ENCODE results near the gene INVS. TPM values are rescaled to one million over a fixed set of nuclear protein-coding genes. Genes with fewer than 3 reads are reported as not detected.

The INVS gene
- total and polyA plus RNA-seq, 2 of the 13 experiments (the other 11 are each of a cell fraction or from before 2014, with no cell fraction given): 11.3 to 16.3 TPM

- TF ChIP-seq U2AF2 (IDR thresholded peaks at IDR 0.05; ENCODE audit: low read depth, low read length) (no peak), E2F1 (CRISPR knock-in tag; IDR thresholded peaks at IDR 0.05) (no peak), ZNF160 (CRISPR knock-in tag; IDR thresholded peaks at IDR 0.05) (peak; percentile 48; the same call in 1 of the 2 replicates), POLR2G (IDR thresholded peaks at IDR 0.05; ENCODE audit: low read depth, low read length) (peak; percentile 80), HOXA7 (CRISPR knock-in tag; IDR thresholded peaks at IDR 0.05) (no peak), NFYC (CRISPR knock-in tag; IDR thresholded peaks at IDR 0.05) (peak; percentile 67), ZNF563 (CRISPR knock-in tag; IDR thresholded peaks at IDR 0.05) (0 out of 2 replicates have a peak, but pooled peaks have one; percentile 33), ZNF740 (CRISPR knock-in tag; IDR thresholded peaks at IDR 0.05) (no peak), MAZ (IDR thresholded peaks at IDR 0.05; ENCODE audit: borderline replicate concordance, low read depth, low read length) (no peak), MAZ (CRISPR knock-in tag; IDR thresholded peaks at IDR 0.05; ENCODE audit: low read depth) (no peak; the same call in 1 of the 2 replicates), ZNF225 (CRISPR knock-in tag; IDR thresholded peaks at IDR 0.05) (no peak), TFDP1 (CRISPR knock-in tag; IDR thresholded peaks at IDR 0.05; ENCODE audit: borderline replicate concordance) (no peak), ZNF263 (CRISPR knock-in tag; IDR thresholded peaks at IDR 0.05) (peak; percentile 36; the same call in 1 of the 2 replicates), TMF1 (CRISPR knock-in tag; IDR thresholded peaks at IDR 0.05; ENCODE audit: low read depth) (peak; percentile 27; the same call in 1 of the 2 replicates), RAD21 (CRISPR knock-in tag; IDR thresholded peaks at IDR 0.05) (0 out of 2 replicates have a peak, but pooled peaks have one; percentile 20), TRAFD1 (CRISPR knock-in tag; IDR thresholded peaks at IDR 0.05; ENCODE audit: borderline replicate concordance) (no peak), ZBTB26 (CRISPR knock-in tag; IDR thresholded peaks at IDR 0.05; ENCODE audit: borderline replicate concordance) (peak; percentile 39; the same call in 1 of the 2 replicates), SOX13 (IDR thresholded peaks at IDR 0.05) (no peak), SOX13 (CRISPR knock-in tag; conservative IDR thresholded peaks at IDR 0.05 in 1 of 2, IDR thresholded peaks at IDR 0.05 in 1 of 2) (no peak)
Observed at GRCh38 chr9:100098887-100099721, at the start of gene INVS, which contains the start of gene ERP44 (continued).

Data from HepG2 (cell line).